ENCODE results near the gene GAL3ST3.

- TF ChIP-seq, protein P1, sequence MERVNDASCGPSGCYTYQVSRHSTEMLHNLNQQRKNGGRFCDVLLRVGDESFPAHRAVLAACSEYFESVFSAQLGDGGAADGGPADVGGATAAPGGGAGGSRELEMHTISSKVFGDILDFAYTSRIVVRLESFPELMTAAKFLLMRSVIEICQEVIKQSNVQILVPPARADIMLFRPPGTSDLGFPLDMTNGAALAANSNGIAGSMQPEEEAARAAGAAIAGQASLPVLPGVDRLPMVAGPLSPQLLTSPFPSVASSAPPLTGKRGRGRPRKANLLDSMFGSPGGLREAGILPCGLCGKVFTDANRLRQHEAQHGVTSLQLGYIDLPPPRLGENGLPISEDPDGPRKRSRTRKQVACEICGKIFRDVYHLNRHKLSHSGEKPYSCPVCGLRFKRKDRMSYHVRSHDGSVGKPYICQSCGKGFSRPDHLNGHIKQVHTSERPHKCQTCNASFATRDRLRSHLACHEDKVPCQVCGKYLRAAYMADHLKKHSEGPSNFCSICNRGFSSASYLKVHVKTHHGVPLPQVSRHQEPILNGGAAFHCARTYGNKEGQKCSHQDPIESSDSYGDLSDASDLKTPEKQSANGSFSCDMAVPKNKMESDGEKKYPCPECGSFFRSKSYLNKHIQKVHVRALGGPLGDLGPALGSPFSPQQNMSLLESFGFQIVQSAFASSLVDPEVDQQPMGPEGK (CRISPR knock-in tag; IDR thresholded peaks at IDR 0.05; ENCODE audit: borderline replicate concordance), result no peak
- no peak for TF ChIP-seq CREB5 (CRISPR knock-in tag; IDR thresholded peaks at IDR 0.05; ENCODE audit: low read depth)
- TF ChIP-seq RARB (CRISPR knock-in tag; IDR thresholded peaks at IDR 0.05), result no peak
- no peak for TF ChIP-seq ZFP3 (CRISPR knock-in tag; IDR thresholded peaks at IDR 0.05)
- TF ChIP-seq ZFP30 (CRISPR knock-in tag; IDR thresholded peaks at IDR 0.05), result no peak
- TF ChIP-seq ZNF8 (CRISPR knock-in tag; IDR thresholded peaks at IDR 0.05), result no peak
- TF ChIP-seq PPARA (CRISPR knock-in tag; IDR thresholded peaks at IDR 0.05; ENCODE audit: borderline replicate concordance), result no peak
- no peak for TF ChIP-seq ARNTL (CRISPR knock-in tag; IDR thresholded peaks at IDR 0.05; ENCODE audit: borderline replicate concordance, low read depth)
- no peak for TF ChIP-seq POU6F1 (CRISPR knock-in tag; IDR thresholded peaks at IDR 0.05; ENCODE audit: borderline replicate concordance, low read depth)
- TF ChIP-seq OSR1 (CRISPR knock-in tag; IDR thresholded peaks at IDR 0.05), result no peak
- no peak for TF ChIP-seq ZC3H10 (CRISPR knock-in tag; IDR thresholded peaks at IDR 0.05)
- no peak for TF ChIP-seq ZNF70 (CRISPR knock-in tag; IDR thresholded peaks at IDR 0.05)
- TF ChIP-seq CSDC2 (CRISPR knock-in tag; IDR thresholded peaks at IDR 0.05), result no peak
- TF ChIP-seq, protein P2, sequence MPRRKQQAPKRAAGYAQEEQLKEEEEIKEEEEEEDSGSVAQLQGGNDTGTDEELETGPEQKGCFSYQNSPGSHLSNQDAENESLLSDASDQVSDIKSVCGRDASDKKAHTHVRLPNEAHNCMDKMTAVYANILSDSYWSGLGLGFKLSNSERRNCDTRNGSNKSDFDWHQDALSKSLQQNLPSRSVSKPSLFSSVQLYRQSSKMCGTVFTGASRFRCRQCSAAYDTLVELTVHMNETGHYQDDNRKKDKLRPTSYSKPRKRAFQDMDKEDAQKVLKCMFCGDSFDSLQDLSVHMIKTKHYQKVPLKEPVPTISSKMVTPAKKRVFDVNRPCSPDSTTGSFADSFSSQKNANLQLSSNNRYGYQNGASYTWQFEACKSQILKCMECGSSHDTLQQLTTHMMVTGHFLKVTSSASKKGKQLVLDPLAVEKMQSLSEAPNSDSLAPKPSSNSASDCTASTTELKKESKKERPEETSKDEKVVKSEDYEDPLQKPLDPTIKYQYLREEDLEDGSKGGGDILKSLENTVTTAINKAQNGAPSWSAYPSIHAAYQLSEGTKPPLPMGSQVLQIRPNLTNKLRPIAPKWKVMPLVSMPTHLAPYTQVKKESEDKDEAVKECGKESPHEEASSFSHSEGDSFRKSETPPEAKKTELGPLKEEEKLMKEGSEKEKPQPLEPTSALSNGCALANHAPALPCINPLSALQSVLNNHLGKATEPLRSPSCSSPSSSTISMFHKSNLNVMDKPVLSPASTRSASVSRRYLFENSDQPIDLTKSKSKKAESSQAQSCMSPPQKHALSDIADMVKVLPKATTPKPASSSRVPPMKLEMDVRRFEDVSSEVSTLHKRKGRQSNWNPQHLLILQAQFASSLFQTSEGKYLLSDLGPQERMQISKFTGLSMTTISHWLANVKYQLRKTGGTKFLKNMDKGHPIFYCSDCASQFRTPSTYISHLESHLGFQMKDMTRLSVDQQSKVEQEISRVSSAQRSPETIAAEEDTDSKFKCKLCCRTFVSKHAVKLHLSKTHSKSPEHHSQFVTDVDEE (CRISPR knock-in tag; IDR thresholded peaks at IDR 0.05), result no peak
These were observed 56.9 kb downstream of the GAL3ST3 start for GRCh38 chr11:65992056-65992455.

Data from SK-N-SH treated with all-trans-retinoic acid at 6 μM for 48 hours (cell line).